HEK293 (cell line): ENCODE results near the gene MCRIP1.

Experiments used
- CTCF ChIA-PET: fragments of 350-600 bp; formaldehyde crosslinking; extraction: SDS; loops from one replicate; lab custom pipeline; 2021; ENCODE audit warnings: antibody characterized with exemption; lab: Yijun Ruan, JAX
- POLR2A ChIA-PET: fragments of 300-600 bp; formaldehyde crosslinking; extraction: SDS; loops from one replicate; lab custom pipeline; 2020; ENCODE audit warnings: antibody characterized with exemption, inconsistent platforms; lab: Yijun Ruan, JAX
- H3K27ac ChIP-seq: fragments of 200-500 bp; sonication (Bioruptor generic); 2 replicates; pipeline ENCODE4 v1.5.1; 2014; ENCODE audit warnings: low read depth, low read length, control low read depth, inconsistent platforms; ENCODE audit errors: extremely low read depth
- H3K36me3 ChIP-seq, 2 experiments: fragments of 200-500 bp in 1 of 2; sonication (Bioruptor generic) in 1 of 2; 1 replicate in 1 of 2; 2 replicates in 1 of 2; pipeline ENCODE4 v1.5.1; 2014 to 2017; ENCODE audit warnings: inconsistent platforms in 2 of 2, low read length in 2 of 2; ENCODE audit not compliant: control insufficient read depth in 2 of 2, insufficient read depth in 1 of 2
- H3K4me1 ChIP-seq: fragments of 200-500 bp; sonication (Bioruptor generic); 2 replicates; pipeline ENCODE4 v1.5.1; 2014; ENCODE audit warnings: mild to moderate bottlenecking, low read length, inconsistent platforms; ENCODE audit not compliant: control insufficient read depth, insufficient read depth
- H3K4me3 ChIP-seq: 2 replicates; pipeline ENCODE4 v1.5.1; 2011; ENCODE audit warnings: low read depth, mild to moderate bottlenecking, control low read depth, low read length, moderate library complexity
- H3K9me3 ChIP-seq: fragments of 200-500 bp; sonication (Bioruptor generic); 2 replicates; pipeline ENCODE4 v1.5.1; 2014; ENCODE audit warnings: low read depth, low read length, inconsistent platforms; ENCODE audit not compliant: control insufficient read depth, insufficient read depth
- PRDM6 ChIP-seq: fragments of 450-650 bp; formaldehyde crosslinking; IDR thresholded peaks from 2 replicates; pipeline ENCODE4 v1.5.1; 2017; ENCODE audit warnings: missing biosample characterization, missing genetic modification characterization
- REPIN1 ChIP-seq: fragments of 450-650 bp; formaldehyde crosslinking; IDR thresholded peaks from 2 replicates; pipeline ENCODE4 v1.5.1; 2017; ENCODE audit warnings: missing biosample characterization, missing genetic modification characterization, low read depth
- SCRT2 ChIP-seq: fragments of 450-650 bp; formaldehyde crosslinking; IDR thresholded peaks from 2 replicates; pipeline ENCODE4 v1.5.1; 2016; ENCODE audit warnings: missing biosample characterization, missing genetic modification characterization
- TSHZ1 ChIP-seq: fragments of 450-650 bp; formaldehyde crosslinking; IDR thresholded peaks from 2 replicates; pipeline ENCODE4 v1.5.1; 2016; ENCODE audit warnings: missing biosample characterization, missing genetic modification characterization, borderline replicate concordance
- YY2 ChIP-seq: fragments of 450-650 bp; formaldehyde crosslinking; IDR thresholded peaks from 2 replicates; pipeline ENCODE4 v1.5.1; 2016; ENCODE audit warnings: missing biosample characterization, missing genetic modification characterization
- ZBTB26 ChIP-seq: fragments of 450-650 bp; formaldehyde crosslinking; optimal IDR thresholded peaks from 2 replicates; pipeline ENCODE3; 2016; ENCODE audit warnings: missing biosample characterization, mild to moderate bottlenecking, missing genetic modification characterization
- ZNF132 ChIP-seq: fragments of 450-650 bp; formaldehyde crosslinking; IDR thresholded peaks from 2 replicates; pipeline ENCODE4 v1.5.1; 2017; ENCODE audit warnings: missing biosample characterization, missing genetic modification characterization, borderline replicate concordance
- ZNF140 ChIP-seq: fragments of 450-650 bp; formaldehyde crosslinking; IDR thresholded peaks from 2 replicates; pipeline ENCODE4 v1.5.1; 2016; ENCODE audit warnings: missing biosample characterization, missing genetic modification characterization
- ZNF16 ChIP-seq: fragments of 450-650 bp; formaldehyde crosslinking; IDR thresholded peaks from 2 replicates; pipeline ENCODE4 v1.5.1; 2016; ENCODE audit warnings: low read depth, missing biosample characterization, missing genetic modification characterization
- ZNF169 ChIP-seq: fragments of 450-650 bp; formaldehyde crosslinking; IDR thresholded peaks from 2 replicates; pipeline ENCODE4 v1.5.1; 2016; ENCODE audit warnings: missing biosample characterization, missing genetic modification characterization
- ZNF174 ChIP-seq: fragments of 450-650 bp; formaldehyde crosslinking; IDR thresholded peaks from 2 replicates; pipeline ENCODE4 v1.5.0; 2017; ENCODE audit warnings: missing biosample characterization, mild to moderate bottlenecking, missing genetic modification characterization
- ZNF488 ChIP-seq: fragments of 450-650 bp; formaldehyde crosslinking; IDR thresholded peaks from 2 replicates; pipeline ENCODE4 v1.5.1; 2016; ENCODE audit warnings: missing biosample characterization, missing genetic modification characterization
- ZNF518A ChIP-seq: fragments of 450-650 bp; formaldehyde crosslinking; conservative IDR thresholded peaks from 2 replicates; pipeline ENCODE4 v1.5.1; 2016; ENCODE audit warnings: low read depth, missing biosample characterization, missing genetic modification characterization
- ZNF600 ChIP-seq: fragments of 450-650 bp; formaldehyde crosslinking; IDR thresholded peaks from 2 replicates; pipeline ENCODE4 v1.5.1; 2016; ENCODE audit warnings: missing biosample characterization, missing genetic modification characterization
- ZNF785 ChIP-seq: fragments of 450-650 bp; formaldehyde crosslinking; IDR thresholded peaks from 2 replicates; pipeline ENCODE4 v1.5.1; 2016; ENCODE audit warnings: missing biosample characterization, missing genetic modification characterization
- ZNF837 ChIP-seq: fragments of 450-650 bp; formaldehyde crosslinking; IDR thresholded peaks from 2 replicates; pipeline ENCODE4 v1.5.1; 2016; ENCODE audit warnings: missing biosample characterization, missing genetic modification characterization
- ZNF843 ChIP-seq: fragments of 450-650 bp; formaldehyde crosslinking; IDR thresholded peaks from 2 replicates; pipeline ENCODE4 v1.5.1; 2016; ENCODE audit warnings: missing biosample characterization, missing genetic modification characterization

The MCRIP1 gene

GRCh38 chr17:81878294-81878693, 45.2 kb upstream of the MCRIP1 start (continued):
- TF ChIP-seq ZNF488 (tag by site-specific recombination) (no peak), SCRT2 (no peak), ZNF169 (no peak), ZNF174 (tag by site-specific recombination) (no peak), ZNF132 (tag by site-specific recombination) (no peak), ZNF843 (no peak), TSHZ1 (tag by site-specific recombination) (no peak), REPIN1 (no peak), ZNF837 (tag by site-specific recombination) (no peak), YY2 (tag by site-specific recombination) (no peak)

GRCh38 chr17:81877569-81877968, 44.5 kb upstream of the MCRIP1 start:
- Histone ChIP-seq H3K4me1 (peaks cover 3% of the 10 kb centered on the region; the same call in 1 of the 2 replicates), H3K27ac (no peak overlapping the region), H3K36me3 (peaks cover 47 to 53% of the 10 kb centered on the region in 2 experiments), H3K4me3 (no peak overlapping the region), H3K9me3 (no peaks in the 10 kb centered on the region)
- ChIA-PET POLR2A (interaction anchor here (0.9 to 1.2 kb wide), 2 partner anchors 14 to 44 kb away, joined by 4 to 6 read pairs; partner anchors contain the start of genes ALYREF, ANAPC11 and MCRIP1), CTCF (no interaction called here)
- TF ChIP-seq PRDM6 (tag by site-specific recombination) (no peak), ZNF600 (tag by site-specific recombination) (peak; percentile 46; the same call in 1 of the 2 replicates), ZBTB26 (tag by site-specific recombination) (no peak), ZNF16 (no peak), ZNF518A (tag by site-specific recombination) (no peak), ZNF785 (tag by site-specific recombination) (no peak), ZNF140 (no peak)
